ENCODE data around the gene MAP4K4.

MAP4K4 gene

DNA sequence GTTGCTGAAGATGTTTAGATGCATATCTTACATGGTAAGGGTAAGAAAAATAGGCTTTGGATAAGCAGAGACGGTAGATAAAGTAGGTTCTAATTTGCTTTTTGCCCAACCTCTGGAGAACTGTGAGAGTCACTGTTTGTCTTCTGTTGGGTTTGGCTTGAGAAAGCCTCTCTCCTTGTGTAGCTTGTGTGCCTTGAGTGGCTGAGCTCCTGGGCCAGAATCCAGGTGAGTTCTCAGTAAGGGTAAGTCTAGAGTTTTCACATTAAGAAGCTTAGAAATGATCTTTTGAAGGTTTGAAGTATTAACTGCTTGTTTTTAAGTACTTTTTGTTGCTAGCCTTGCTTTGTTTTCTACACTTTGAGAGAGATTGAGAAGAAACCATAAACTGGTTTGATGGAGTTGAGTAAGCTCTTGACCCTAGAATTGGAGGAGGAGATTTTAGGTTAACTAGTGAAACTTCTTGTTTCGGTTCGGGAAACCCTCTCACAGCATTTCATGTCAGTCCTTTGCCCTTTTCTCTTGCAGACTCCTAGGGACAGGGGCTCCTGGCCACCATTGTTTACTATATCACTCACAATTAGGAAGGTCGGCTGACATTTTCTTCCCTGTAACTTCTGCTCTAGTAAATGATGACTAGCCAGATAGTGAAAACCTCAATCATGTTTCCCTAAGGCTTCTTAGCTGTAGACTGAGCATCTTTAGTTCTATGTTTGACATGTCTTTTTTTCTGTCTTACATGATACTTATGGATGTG is 26.0 kb downstream of the MAP4K4 start:
- peak in 1 of 4 experiments; percentile 29 for DNase-seq

DNA sequence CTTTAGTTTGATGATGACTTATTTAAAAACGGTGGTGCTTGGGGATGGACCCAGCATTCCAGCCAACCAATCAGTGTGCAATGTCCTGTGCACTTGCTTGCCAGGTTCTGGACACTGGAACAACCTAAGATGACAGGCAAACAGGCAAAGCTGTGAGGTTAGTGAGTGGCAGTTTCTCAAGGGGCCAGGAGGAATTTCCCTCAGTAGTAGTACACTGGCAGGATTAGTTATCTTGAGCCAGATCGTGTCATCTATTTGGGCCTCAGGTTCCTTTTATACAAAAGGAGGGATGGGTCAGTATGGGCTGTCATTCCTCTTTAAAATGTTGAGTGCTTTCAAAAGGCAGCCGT is 26.6 kb downstream of the MAP4K4 start:
- DNase-seq: no peak

- no peak for DNase-seq
Measured at GRCh38 chr2:101725038-101725437, 27.5 kb downstream of the MAP4K4 start.

- no peak for DNase-seq
Measured at GRCh38 chr2:101725515-101726192, 28.1 kb downstream of the MAP4K4 start.

GRCh38 chr2:101728865-101729264 is 31.4 kb downstream of the MAP4K4 start:
- no peak for DNase-seq

DNA sequence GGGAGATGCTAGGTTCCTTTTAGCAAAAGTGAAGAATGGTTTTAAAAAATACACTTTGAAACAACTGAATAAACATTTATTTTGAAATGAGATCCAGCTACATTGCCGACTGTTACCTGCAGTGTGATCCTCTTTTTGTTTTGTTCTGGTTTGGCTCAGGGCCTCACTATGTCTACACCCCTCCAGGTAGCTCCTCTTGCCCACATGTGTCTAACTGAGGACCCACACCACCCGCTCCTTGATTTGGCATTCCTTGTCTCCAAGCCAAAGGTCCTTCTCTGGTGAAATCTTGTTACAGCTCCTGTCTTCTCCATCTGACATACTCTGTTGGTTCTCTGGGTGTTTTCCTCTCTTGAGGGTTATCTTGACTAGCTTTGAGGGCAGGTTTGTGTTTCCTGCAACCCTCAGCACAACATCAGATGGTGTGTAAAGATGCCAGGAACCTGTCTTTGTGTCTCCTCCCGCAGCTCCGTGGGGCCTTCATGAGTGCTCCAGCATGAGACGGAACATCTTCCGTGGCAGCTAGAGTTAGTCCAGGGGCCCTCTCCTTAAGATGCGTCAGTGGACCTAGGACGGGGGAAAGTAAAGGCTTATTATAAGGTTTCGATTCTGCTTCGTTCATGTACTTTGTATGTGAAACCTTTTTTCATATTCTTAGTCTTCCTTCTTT is 32.1 kb downstream of the MAP4K4 start:
- DNase-seq: no peak

GRCh38 chr2:101731221-101732054 is 33.9 kb downstream of the MAP4K4 start:
- no peak for DNase-seq

DNA sequence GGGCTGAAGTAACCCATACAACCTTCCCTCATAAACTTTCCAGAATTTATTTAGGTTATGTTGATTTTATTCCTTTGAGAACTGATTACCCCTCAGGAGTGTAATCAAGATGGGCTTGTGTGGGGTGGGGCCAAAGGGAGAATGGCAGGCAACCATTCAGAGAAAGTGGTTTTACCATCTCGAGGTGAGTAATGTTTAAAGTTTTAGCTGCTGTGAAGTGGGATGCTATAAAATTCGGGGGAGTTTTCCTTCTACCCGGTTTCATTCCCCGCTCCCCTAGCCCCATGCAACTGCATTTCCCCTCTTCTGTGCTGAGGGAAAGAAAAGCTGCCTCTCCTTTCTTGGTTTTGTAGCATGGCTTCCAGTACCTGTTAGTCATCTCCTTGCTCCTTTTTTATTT is 34.7 kb downstream of the MAP4K4 start:
- no peak for DNase-seq

- DNase-seq: no peak
Measured at GRCh38 chr2:101732773-101733256, 35.3 kb downstream of the MAP4K4 start.

GRCh38 chr2:101733257-101733993 is 35.9 kb downstream of the MAP4K4 start:
- DNase-seq: no peak

DNA sequence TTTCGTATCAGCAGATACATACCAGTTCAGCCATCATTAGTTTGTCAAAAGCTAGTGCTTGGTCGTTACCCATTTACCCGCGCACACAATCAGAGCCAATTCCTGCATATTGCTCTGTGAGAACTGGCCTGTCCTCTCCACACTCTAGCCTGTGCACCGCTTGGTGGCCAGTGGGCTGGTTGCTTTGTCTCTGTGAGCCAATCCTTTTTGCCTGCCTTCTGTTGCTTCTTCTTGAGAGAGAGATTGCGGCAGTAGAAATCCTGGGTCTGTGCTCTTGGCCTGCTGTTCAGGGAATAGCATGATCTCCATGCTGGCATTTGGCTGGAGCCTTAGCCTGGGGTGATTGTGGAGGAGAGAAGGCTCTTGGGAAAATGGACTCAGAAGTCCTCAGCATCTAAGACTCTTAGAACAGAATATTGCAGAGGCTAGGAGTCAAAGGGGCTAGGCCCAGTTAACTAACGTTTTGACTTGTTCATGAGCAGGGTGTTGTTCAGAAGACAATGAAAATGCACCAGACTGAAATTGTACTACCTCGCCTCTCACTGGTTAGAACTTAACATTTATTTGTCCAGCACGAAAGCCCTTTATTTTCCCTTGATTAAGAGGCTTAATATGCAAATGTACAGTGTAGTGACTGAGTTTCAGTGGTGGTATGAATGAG is 37.1 kb downstream of the MAP4K4 start:
- DNase-seq: no peak

- DNase-seq: no peak
Measured at GRCh38 chr2:101735166-101735533, 37.6 kb downstream of the MAP4K4 start.

- DNase-seq: no peak
Measured at GRCh38 chr2:101736233-101736632, 38.7 kb downstream of the MAP4K4 start.

- DNase-seq: peak; percentile 42 to 75 (median 62)
Measured at GRCh38 chr2:101736861-101737291, 39.4 kb downstream of the MAP4K4 start.

DNA sequence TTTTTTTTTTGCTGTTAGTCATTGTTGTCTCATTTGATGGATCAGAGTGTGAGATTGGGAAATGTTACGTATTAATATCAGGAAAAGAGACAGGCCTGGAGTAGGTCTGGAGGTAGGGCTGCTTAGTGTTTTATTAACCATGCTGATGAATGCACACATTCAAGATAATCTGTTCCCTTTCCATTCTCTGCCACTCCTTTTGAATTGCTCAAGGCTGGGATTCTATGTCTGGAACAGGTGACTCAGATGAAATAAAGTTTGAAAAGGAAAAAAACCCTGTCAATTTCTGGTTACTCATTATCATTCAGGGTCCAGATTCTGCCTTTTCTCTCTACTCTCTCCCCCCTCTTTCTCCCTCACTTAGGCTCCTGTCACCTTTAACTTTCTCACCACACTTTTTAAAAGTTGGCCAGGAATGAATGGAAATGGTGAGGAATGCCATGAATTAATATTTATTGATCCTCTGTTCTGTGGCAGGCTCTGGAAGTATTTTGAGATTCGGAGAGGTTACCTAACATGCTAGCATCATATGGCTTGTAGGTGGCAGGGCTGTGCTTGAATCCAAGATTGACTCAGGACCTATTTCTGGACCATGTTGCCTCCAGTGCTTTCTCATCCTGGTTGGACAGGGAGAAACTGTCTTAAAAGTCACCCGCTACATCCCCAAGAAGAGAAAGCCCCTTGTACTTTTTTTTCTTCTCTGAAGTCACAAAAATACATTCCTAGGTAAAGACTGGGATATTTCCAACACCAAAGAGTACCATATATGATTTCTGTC is 40.2 kb downstream of the MAP4K4 start:
- no peak for DNase-seq

DNA sequence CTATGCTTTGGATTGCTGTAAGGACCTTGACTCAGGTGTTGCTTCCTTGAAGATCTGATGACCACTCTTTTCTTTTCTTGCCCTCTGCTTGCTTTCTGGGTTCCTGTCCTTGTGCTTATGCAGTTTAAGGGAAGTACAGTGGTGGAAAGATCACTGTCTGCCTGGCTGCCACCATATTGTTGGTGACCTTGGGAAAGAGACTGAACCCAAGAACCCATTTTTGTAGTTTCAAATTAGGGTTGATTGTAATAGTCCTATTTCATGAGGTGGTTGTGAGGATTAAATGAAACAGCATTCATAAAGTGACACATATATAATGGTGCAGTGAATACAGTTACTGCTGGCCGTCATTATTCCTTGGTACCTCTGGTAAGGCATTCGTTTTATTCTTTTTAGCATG is 41.1 kb downstream of the MAP4K4 start:
- peak in 1 of 4 experiments; percentile 16 for DNase-seq

GRCh38 chr2:101740555-101740964 is 43.1 kb downstream of the MAP4K4 start:
- DNase-seq: peak in 3 of 4 experiments; percentile 22 to 71 (median 66)

DNA sequence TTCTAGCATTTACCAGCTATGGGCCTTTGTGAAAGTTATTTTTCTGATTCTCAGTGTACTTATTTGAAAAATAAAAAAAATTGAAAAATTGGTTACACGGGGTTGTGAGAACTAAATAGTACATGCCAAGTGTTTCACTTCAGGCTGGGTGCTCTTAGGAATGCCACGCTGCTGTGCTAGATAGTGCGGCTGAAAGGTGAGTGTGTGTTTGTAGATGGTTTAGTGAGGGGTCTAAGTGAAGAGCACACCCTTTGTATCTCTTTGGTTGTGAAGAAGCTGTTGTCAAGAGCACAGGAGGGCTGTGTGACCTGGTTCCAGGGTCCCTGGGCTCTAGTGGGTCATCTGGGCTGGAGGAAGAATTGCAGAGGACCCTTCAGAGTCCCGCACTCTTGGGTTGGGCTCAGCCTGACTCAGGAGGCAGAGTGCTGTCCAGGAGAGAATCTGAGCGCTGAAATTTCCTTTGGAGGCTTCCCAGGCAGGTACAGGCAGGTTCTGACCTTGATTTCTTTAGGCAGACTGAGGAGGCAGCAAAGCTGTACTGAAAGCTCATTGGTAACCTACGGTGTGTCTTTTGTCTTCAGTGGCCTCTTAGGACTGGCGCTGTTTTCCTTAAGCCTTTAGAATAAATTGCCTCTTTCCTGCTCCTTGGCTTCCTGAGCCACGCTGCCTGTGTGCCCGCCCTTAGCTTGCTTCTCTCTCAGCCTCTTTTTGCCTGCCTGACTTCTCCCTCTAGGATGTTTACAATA is 44.4 kb downstream of the MAP4K4 start:
- DNase-seq: peak in 1 of 4 experiments; percentile 11

DNA sequence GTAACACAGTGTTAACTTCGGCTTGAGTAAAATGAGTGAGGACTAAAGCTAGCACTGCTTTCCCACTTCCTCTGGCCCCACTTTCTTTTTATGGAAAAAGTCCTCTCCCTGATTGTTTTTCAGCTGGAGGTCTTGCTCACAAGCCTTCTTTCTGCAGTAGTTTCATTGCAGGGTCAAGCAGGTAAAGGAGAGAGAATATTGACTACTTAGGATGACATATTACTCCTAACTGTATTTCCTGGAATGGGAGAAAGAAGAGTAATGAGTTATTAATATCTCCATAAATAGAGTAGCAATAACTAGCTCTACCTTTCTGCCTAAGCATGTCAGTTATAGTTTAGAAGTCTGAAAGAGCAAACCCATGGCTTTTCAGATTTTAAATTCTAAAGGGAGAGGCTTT is 45.0 kb downstream of the MAP4K4 start:
- no peak for DNase-seq

GRCh38 chr2:101743288-101743687 is 45.8 kb downstream of the MAP4K4 start:
- DNase-seq: no peak

Measured in suppressor macrophage (primary cell).